SK-N-SH treated with all-trans-retinoic acid at 6 μM for 48 hours (cell line): ENCODE data around the gene CCDC180.

ENCODE experiments used
- ARNTL ChIP-seq: fragments of 450-650 bp; formaldehyde crosslinking; IDR thresholded peaks from 2 replicates; pipeline ENCODE4 v1.5.0; 2020; ENCODE audit warnings: low read depth, mild to moderate bottlenecking, moderate library complexity, borderline replicate concordance
- GLIS3 ChIP-seq: fragments of 250-450 bp; sonication (Bioruptor Pico); IDR thresholded peaks from 2 replicates; pipeline ENCODE4 v1.5.0; 2020; ENCODE audit warnings: mild to moderate bottlenecking, moderate library complexity
- ISL1 ChIP-seq: fragments of 250-450 bp; sonication (Bioruptor Pico); IDR thresholded peaks from 2 replicates; pipeline ENCODE4 v2.1.2; 2022; ENCODE audit warnings: mild to moderate bottlenecking, moderate library complexity
- OSR1 ChIP-seq: fragments of 250-450 bp; sonication (Bioruptor Pico); IDR thresholded peaks from 2 replicates; pipeline ENCODE4 v1.8.0; 2022; ENCODE audit warnings: moderate library complexity, mild to moderate bottlenecking, inconsistent platforms
- RARB ChIP-seq: fragments of 250-450 bp; sonication (Bioruptor Pico); IDR thresholded peaks from 2 replicates; pipeline ENCODE4 v1.8.0; 2021; ENCODE audit warnings: mild to moderate bottlenecking, moderate library complexity
- ZC3H10 ChIP-seq: fragments of 250-450 bp; sonication (Bioruptor Pico); IDR thresholded peaks from 2 replicates; pipeline ENCODE4 v1.5.1; 2021; ENCODE audit warnings: mild to moderate bottlenecking, moderate library complexity
- ZFP3 ChIP-seq: fragments of 250-450 bp; sonication (Bioruptor Pico); IDR thresholded peaks from 2 replicates; pipeline ENCODE4 v1.5.0; 2020; ENCODE audit warnings: mild to moderate bottlenecking, moderate library complexity
- ZFP30 ChIP-seq: fragments of 450-650 bp; formaldehyde crosslinking; IDR thresholded peaks from 2 replicates; pipeline ENCODE4 v1.5.0; 2022; ENCODE audit warnings: mild to moderate bottlenecking, moderate library complexity
- TF ChIP-seq, protein P1 (sequence below): fragments of 250-450 bp; sonication (Bioruptor Pico); IDR thresholded peaks from 2 replicates; pipeline ENCODE4 v1.8.0; 2020; ENCODE audit warnings: mild to moderate bottlenecking, moderate library complexity, borderline replicate concordance
- TF ChIP-seq, protein P2 (sequence below): fragments of 250-450 bp; sonication (Bioruptor Pico); IDR thresholded peaks from 2 replicates; pipeline ENCODE4 v1.5.1; 2021; ENCODE audit warnings: mild to moderate bottlenecking, moderate library complexity
- TF ChIP-seq, protein P3 (sequence below): fragments of 250-450 bp; sonication (Bioruptor Pico); IDR thresholded peaks from 2 replicates; pipeline ENCODE4 v1.5.1; 2020; ENCODE audit warnings: low read depth, mild to moderate bottlenecking, moderate library complexity

DNA sequence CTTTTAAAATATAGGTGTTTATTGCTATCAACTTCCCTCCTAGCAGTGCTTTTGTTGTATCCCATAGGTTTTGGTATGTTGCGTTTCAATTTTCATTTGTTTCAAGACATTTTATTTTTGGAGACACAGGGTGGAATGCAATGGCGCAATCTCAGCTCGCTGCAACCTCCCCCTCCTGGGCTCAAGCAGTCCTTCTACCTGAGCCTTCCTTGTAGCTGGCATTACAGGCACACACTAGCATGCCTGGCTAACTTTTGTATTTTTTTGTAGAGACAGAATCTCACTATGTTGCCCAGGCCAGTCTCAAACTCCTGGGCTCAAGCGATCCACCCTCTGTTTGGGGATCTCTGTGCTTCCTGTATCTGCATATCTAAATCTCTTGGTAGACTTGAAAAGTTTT is 35.4 kb upstream of the CCDC180 start:
- TF ChIP-seq, protein P1, sequence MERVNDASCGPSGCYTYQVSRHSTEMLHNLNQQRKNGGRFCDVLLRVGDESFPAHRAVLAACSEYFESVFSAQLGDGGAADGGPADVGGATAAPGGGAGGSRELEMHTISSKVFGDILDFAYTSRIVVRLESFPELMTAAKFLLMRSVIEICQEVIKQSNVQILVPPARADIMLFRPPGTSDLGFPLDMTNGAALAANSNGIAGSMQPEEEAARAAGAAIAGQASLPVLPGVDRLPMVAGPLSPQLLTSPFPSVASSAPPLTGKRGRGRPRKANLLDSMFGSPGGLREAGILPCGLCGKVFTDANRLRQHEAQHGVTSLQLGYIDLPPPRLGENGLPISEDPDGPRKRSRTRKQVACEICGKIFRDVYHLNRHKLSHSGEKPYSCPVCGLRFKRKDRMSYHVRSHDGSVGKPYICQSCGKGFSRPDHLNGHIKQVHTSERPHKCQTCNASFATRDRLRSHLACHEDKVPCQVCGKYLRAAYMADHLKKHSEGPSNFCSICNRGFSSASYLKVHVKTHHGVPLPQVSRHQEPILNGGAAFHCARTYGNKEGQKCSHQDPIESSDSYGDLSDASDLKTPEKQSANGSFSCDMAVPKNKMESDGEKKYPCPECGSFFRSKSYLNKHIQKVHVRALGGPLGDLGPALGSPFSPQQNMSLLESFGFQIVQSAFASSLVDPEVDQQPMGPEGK: no peak
- TF ChIP-seq ZFP30 (CRISPR knock-in tag) (no peak), RARB (CRISPR knock-in tag) (no peak), ARNTL (CRISPR knock-in tag) (no peak), ISL1 (CRISPR knock-in tag) (no peak), ZFP3 (CRISPR knock-in tag) (no peak), ZC3H10 (CRISPR knock-in tag) (no peak), OSR1 (CRISPR knock-in tag) (no peak), GLIS3 (CRISPR knock-in tag) (no peak)
- TF ChIP-seq, protein P2, sequence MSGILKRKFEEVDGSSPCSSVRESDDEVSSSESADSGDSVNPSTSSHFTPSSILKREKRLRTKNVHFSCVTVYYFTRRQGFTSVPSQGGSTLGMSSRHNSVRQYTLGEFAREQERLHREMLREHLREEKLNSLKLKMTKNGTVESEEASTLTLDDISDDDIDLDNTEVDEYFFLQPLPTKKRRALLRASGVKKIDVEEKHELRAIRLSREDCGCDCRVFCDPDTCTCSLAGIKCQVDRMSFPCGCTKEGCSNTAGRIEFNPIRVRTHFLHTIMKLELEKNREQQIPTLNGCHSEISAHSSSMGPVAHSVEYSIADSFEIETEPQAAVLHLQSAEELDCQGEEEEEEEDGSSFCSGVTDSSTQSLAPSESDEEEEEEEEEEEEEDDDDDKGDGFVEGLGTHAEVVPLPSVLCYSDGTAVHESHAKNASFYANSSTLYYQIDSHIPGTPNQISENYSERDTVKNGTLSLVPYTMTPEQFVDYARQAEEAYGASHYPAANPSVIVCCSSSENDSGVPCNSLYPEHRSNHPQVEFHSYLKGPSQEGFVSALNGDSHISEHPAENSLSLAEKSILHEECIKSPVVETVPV (CRISPR knock-in tag): no peak
- TF ChIP-seq, protein P3, sequence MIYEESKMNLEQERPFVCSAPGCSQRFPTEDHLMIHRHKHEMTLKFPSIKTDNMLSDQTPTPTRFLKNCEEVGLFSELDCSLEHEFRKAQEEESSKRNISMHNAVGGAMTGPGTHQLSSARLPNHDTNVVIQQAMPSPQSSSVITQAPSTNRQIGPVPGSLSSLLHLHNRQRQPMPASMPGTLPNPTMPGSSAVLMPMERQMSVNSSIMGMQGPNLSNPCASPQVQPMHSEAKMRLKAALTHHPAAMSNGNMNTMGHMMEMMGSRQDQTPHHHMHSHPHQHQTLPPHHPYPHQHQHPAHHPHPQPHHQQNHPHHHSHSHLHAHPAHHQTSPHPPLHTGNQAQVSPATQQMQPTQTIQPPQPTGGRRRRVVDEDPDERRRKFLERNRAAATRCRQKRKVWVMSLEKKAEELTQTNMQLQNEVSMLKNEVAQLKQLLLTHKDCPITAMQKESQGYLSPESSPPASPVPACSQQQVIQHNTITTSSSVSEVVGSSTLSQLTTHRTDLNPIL: no peak
